Endodermal cell (in vitro differentiated cells): ENCODE data around the gene CCDC192. TPM values are rescaled to one million over a fixed set of nuclear protein-coding genes. Genes with fewer than 3 reads are reported as not detected.

ENCODE experiments used
- DNase-seq: peaks from one replicate; pipeline ENCODE4 v3.0.0-alpha.2; 2017
- H3K27ac ChIP-seq: 2 replicates; pipeline ENCODE4 v1.5.1; 2013; ENCODE audit warnings: mild to moderate bottlenecking, low read depth, low read length, moderate library complexity
- H3K27me3 ChIP-seq: 2 replicates; pipeline ENCODE4 v1.6.1; 2013; ENCODE audit warnings: mild to moderate bottlenecking, low read length, moderate library complexity; ENCODE audit not compliant: insufficient read depth, control insufficient read depth, poor library complexity, severe bottlenecking
- H3K36me3 ChIP-seq: 2 replicates; pipeline ENCODE4 v1.7.0; 2013; ENCODE audit warnings: mild to moderate bottlenecking, low read length, moderate library complexity; ENCODE audit not compliant: control insufficient read depth, insufficient read depth
- H3K4me1 ChIP-seq: one replicate; pipeline ENCODE4 v1.7.0; 2013; ENCODE audit warnings: low read length; ENCODE audit not compliant: control insufficient read depth, insufficient read depth
- H3K4me3 ChIP-seq: 2 replicates; pipeline ENCODE4 v1.5.1; 2013; ENCODE audit warnings: mild to moderate bottlenecking, low read length, moderate library complexity
- H3K9ac ChIP-seq: 2 replicates; pipeline ENCODE4 v1.6.1; 2013; ENCODE audit warnings: mild to moderate bottlenecking, low read length, moderate library complexity; ENCODE audit not compliant: poor library complexity, severe bottlenecking; ENCODE audit errors: extremely low read depth
- H3K9me3 ChIP-seq: 2 replicates; pipeline ENCODE4 v1.6.1; 2013; ENCODE audit warnings: mild to moderate bottlenecking, low read length, moderate library complexity; ENCODE audit not compliant: control insufficient read depth
- H3K27ac Mint-ChIP-seq: 2 replicates; pipeline ENCODE4 v1.8.0; 2020; ENCODE audit warnings: mixed read lengths
- H3K27me3 Mint-ChIP-seq: 2 replicates; pipeline ENCODE4 v1.8.0; 2021; ENCODE audit warnings: mild to moderate bottlenecking, mixed read lengths; ENCODE audit not compliant: insufficient read depth
- H3K36me3 Mint-ChIP-seq: 2 replicates; pipeline ENCODE4 v1.8.0; 2020; ENCODE audit warnings: low read depth, mixed read lengths
- H3K4me1 Mint-ChIP-seq: 2 replicates; pipeline ENCODE4 v1.8.0; 2020; ENCODE audit warnings: mixed read lengths
- H3K4me3 Mint-ChIP-seq: 2 replicates; pipeline ENCODE4 v1.8.0; 2020; ENCODE audit warnings: mild to moderate bottlenecking, moderate library complexity, mixed read lengths
- H3K9me3 Mint-ChIP-seq: 2 replicates; pipeline ENCODE4 v1.8.0; 2020; ENCODE audit warnings: mild to moderate bottlenecking, mixed read lengths
- CTCF ChIP-seq: fragments of 200-600 bp; sonication (generic); conservative IDR thresholded peaks from 2 replicates; pipeline ENCODE4 v1.5.0; 2021; ENCODE audit warnings: antibody characterized with exemption, mild to moderate bottlenecking
- WGBS, 2 experiments: methylation state at CpG; one replicate each; pipeline versions ENCODE4 v1.1.5 to v1.1.7; 2013; ENCODE audit warnings: missing lambda C conversion rate in 2 of 2, mixed read lengths in 1 of 2; ENCODE audit not compliant: insufficient coverage in 1 of 2, insufficient read length in 1 of 2; 5-methylcytosine and 5-hydroxymethylcytosine counted together
- total RNA-seq, 2 donors: library from RNA; stranded (reverse); fragmentation: NEBNext Ultra II Directional in 1 of 2; extraction: Animal tissue kit (Norgen Biotek cat#: 25700) in 1 of 2; gene quantifications; 2 replicates in 1 of 2; 3 replicates in 1 of 2; pipeline ENCODE4 v1.2.1, GENCODE V29; 2021

The CCDC192 gene
- total RNA-seq, 2 donors from 2014 or later, result 0.48 to 1.3 TPM

GRCh38 chr5:127919006-127919796 is 216.0 kb downstream of the CCDC192 start:
- H3K36me3 ChIP-seq, result no peaks in the 10 kb centered on the region
- Mint-ChIP-seq H3K27me3 (peaks cover 2% of the 10 kb centered on the region), H3K27ac (no peak overlapping the region), H3K4me1 (peaks cover 5% of the 10 kb centered on the region), H3K9me3 (no peaks in the 10 kb centered on the region), H3K4me3 (no peak overlapping the region), H3K36me3 (no peaks in the 10 kb centered on the region)
- no peak overlapping the region for H3K4me3 ChIP-seq
- no peaks in the 10 kb centered on the region for H3K9me3 ChIP-seq
- no peak for TF ChIP-seq CTCF
- no peak overlapping the region for H3K9ac ChIP-seq
- DNase-seq, result no peak
- no peaks in the 10 kb centered on the region for H3K27me3 ChIP-seq
- no peak overlapping the region for H3K27ac ChIP-seq
- WGBS, 2 experiments, result 89 to 91% methylated on average over 5 of the region's 5 CpGs
- H3K4me1 ChIP-seq, result no peaks in the 10 kb centered on the region

- no peak overlapping the region for H3K27ac ChIP-seq
- Mint-ChIP-seq H3K27me3 (peaks cover 2% of the 10 kb centered on the region), H3K27ac (no peak overlapping the region), H3K4me1 (peaks cover 9% of the 10 kb centered on the region), H3K36me3 (no peaks in the 10 kb centered on the region), H3K9me3 (no peaks in the 10 kb centered on the region), H3K4me3 (no peak overlapping the region)
- H3K4me1 ChIP-seq, result no peaks in the 10 kb centered on the region
- H3K4me3 ChIP-seq, result no peak overlapping the region
- no peak for DNase-seq
- no peak overlapping the region for H3K9ac ChIP-seq
- H3K27me3 ChIP-seq, result no peaks in the 10 kb centered on the region
- no peaks in the 10 kb centered on the region for H3K9me3 ChIP-seq
- H3K36me3 ChIP-seq, result no peaks in the 10 kb centered on the region
- TF ChIP-seq CTCF, result no peak
These were observed 216.6 kb downstream of the CCDC192 start for GRCh38 chr5:127919818-127920217.

- DNase-seq, result no peak
- Histone ChIP-seq H3K27ac (no peak overlapping the region), H3K4me1 (no peaks in the 10 kb centered on the region), H3K9me3 (no peaks in the 10 kb centered on the region), H3K27me3 (no peaks in the 10 kb centered on the region), H3K9ac (no peak overlapping the region), H3K4me3 (no peak overlapping the region), H3K36me3 (no peaks in the 10 kb centered on the region)
- Mint-ChIP-seq H3K27ac (no peak overlapping the region), H3K9me3 (no peaks in the 10 kb centered on the region), H3K4me3 (no peak overlapping the region), H3K4me1 (peaks cover 9% of the 10 kb centered on the region), H3K36me3 (no peaks in the 10 kb centered on the region), H3K27me3 (peaks cover 2% of the 10 kb centered on the region)
- no peak for TF ChIP-seq CTCF
These were observed 217.7 kb downstream of the CCDC192 start for GRCh38 chr5:127920936-127921335.
